ENCODE results near the gene HES5.

- TF ChIP-seq POLR2A (IDR thresholded peaks at IDR 0.05), result no peak
- TF ChIP-seq, protein P1, sequence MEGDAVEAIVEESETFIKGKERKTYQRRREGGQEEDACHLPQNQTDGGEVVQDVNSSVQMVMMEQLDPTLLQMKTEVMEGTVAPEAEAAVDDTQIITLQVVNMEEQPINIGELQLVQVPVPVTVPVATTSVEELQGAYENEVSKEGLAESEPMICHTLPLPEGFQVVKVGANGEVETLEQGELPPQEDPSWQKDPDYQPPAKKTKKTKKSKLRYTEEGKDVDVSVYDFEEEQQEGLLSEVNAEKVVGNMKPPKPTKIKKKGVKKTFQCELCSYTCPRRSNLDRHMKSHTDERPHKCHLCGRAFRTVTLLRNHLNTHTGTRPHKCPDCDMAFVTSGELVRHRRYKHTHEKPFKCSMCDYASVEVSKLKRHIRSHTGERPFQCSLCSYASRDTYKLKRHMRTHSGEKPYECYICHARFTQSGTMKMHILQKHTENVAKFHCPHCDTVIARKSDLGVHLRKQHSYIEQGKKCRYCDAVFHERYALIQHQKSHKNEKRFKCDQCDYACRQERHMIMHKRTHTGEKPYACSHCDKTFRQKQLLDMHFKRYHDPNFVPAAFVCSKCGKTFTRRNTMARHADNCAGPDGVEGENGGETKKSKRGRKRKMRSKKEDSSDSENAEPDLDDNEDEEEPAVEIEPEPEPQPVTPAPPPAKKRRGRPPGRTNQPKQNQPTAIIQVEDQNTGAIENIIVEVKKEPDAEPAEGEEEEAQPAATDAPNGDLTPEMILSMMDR (IDR thresholded peaks at IDR 0.05), result no peak
These were observed 32.2 kb downstream of the HES5 start for GRCh38 chr1:2497891-2498290.
